ENCODE measurements around the gene SHOX. TPM values are rescaled to one million over a fixed set of nuclear protein-coding genes. Genes with fewer than 3 reads are reported as not detected.

Gene SHOX
- total RNA-seq, result not detected in 2 replicates

DNA sequence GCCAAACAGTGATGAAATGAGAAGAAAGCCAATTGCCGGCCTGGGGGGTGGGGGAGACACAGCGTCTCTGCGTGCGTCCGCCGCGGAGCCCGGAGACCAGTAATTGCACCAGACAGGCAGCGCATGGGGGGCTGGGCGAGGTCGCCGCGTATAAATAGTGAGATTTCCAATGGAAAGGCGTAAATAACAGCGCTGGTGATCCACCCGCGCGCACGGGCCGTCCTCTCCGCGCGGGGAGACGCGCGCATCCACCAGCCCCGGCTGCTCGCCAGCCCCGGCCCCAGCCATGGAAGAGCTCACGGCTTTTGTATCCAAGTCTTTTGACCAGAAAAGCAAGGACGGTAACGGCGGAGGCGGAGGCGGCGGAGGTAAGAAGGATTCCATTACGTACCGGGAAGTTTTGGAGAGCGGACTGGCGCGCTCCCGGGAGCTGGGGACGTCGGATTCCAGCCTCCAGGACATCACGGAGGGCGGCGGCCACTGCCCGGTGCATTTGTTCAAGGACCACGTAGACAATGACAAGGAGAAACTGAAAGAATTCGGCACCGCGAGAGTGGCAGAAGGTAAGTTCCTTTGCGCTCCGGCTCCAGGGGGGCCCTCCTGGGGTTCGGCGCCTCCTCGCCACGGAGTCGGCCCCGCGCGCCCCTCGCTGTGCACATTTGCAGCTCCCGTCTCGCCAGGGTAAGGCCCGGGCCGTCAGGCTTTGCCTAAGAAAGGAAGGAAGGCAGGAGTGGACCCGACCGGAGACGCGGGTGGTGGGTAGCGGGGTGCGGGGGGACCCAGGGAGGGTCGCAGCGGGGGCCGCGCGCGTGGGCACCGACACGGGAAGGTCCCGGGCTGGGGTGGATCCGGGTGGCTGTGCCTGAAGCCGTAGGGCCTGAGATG, at the start of gene SHOX:
Gene SHOX, plus strand, starts transcription at position 180 of the 885 bp plus-strand sequence. Its CDS starts 107 bp downstream, at position 287.

Other genes starting within 250 kb of the SHOX start
- 9.6 and 10.9 TPM in 2 replicates for gene PPP2R3B, start 243.9 kb upstream of the SHOX start, total RNA-seq

Data from smooth muscle cell of trachea (primary cell).